Muscle layer of duodenum (tissue), 2 donors: ENCODE measurements around the gene HOXA2.

ENCODE experiments used
- H3K27ac ChIP-seq: one replicate; pipeline ENCODE4 v1.7.0; 2013; ENCODE audit warnings: mild to moderate bottlenecking, low read length
- H3K27me3 ChIP-seq: one replicate; pipeline ENCODE4 v1.7.0; 2013; ENCODE audit warnings: low read depth, mild to moderate bottlenecking, control low read depth, low read length
- H3K36me3 ChIP-seq, 2 donors: one replicate each; pipeline ENCODE4 v1.7.0; 2013; ENCODE audit warnings: low read length in 2 of 2, control low read depth in 1 of 2, mild to moderate bottlenecking in 1 of 2; ENCODE audit not compliant: insufficient read depth in 2 of 2, control insufficient read depth in 1 of 2
- H3K4me1 ChIP-seq, 2 donors: one replicate each; pipeline ENCODE4 v1.7.0; 2013; ENCODE audit warnings: low read length in 2 of 2, mild to moderate bottlenecking in 2 of 2, control low read depth in 1 of 2, moderate library complexity in 1 of 2; ENCODE audit not compliant: insufficient read depth in 2 of 2, control insufficient read depth in 1 of 2
- H3K4me3 ChIP-seq, 2 donors: one replicate each; pipeline ENCODE4 v1.7.0; 2013; ENCODE audit warnings: low read length in 2 of 2, low read depth in 1 of 2, mild to moderate bottlenecking in 1 of 2
- H3K9me3 ChIP-seq, 2 donors: one replicate each; pipeline ENCODE4 v1.7.0; 2013; ENCODE audit warnings: low read length in 2 of 2, control low read depth in 1 of 2, mild to moderate bottlenecking in 1 of 2; ENCODE audit not compliant: control insufficient read depth in 1 of 2
- donor health status: healthy.

HOXA2 gene

GRCh38 chr7:27113991-27114769 lies 11.7 kb upstream of the HOXA2 start:
- no peaks in the 10 kb centered on the region for H3K27me3 ChIP-seq
- H3K27ac ChIP-seq: peak overlapping the region; percentile 90
- H3K9me3 ChIP-seq: no peaks in the 10 kb centered on the region
- no peaks in the 10 kb centered on the region for H3K36me3 ChIP-seq
- H3K4me3 ChIP-seq: peak overlapping the region; percentile 66 to 68
- peaks cover 17 to 26% of the 10 kb centered on the region in 2 donors for H3K4me1 ChIP-seq

- Histone ChIP-seq H3K4me1 (peaks cover 14 to 22% of the 10 kb centered on the region in 2 donors), H3K27me3 (no peaks in the 10 kb centered on the region), H3K9me3 (no peaks in the 10 kb centered on the region), H3K36me3 (no peaks in the 10 kb centered on the region), H3K4me3 (peak overlapping the region; percentile 75 to 90), H3K27ac (peak overlapping the region; percentile 79)
Observed at GRCh38 chr7:27112955-27113949, 10.8 kb upstream of the HOXA2 start.

GRCh38 chr7:27112361-27112760 lies 9.9 kb upstream of the HOXA2 start:
- no peaks in the 10 kb centered on the region for H3K27me3 ChIP-seq
- H3K4me1 ChIP-seq: peaks cover 14 to 22% of the 10 kb centered on the region in 2 donors
- peak overlapping the region; percentile 79 for H3K27ac ChIP-seq
- H3K4me3 ChIP-seq: peak overlapping the region; percentile 75 to 90
- no peaks in the 10 kb centered on the region for H3K36me3 ChIP-seq
- H3K9me3 ChIP-seq: no peaks in the 10 kb centered on the region

- Histone ChIP-seq H3K27ac (peak overlapping the region; percentile 79), H3K4me1 (peaks cover 14 to 22% of the 10 kb centered on the region in 2 donors)
Observed at GRCh38 chr7:27111751-27112277, 9.3 kb upstream of the HOXA2 start.

GRCh38 chr7:27111042-27111750 lies 8.7 kb upstream of the HOXA2 start:
- H3K36me3 ChIP-seq: no peaks in the 10 kb centered on the region
- H3K27me3 ChIP-seq: no peaks in the 10 kb centered on the region
- H3K27ac ChIP-seq: peak overlapping the region; percentile 79
- peaks cover 14 to 22% of the 10 kb centered on the region in 2 donors for H3K4me1 ChIP-seq
- peak overlapping the region; percentile 75 to 90 for H3K4me3 ChIP-seq
- H3K9me3 ChIP-seq: no peaks in the 10 kb centered on the region

More at GRCh38 chr7:27111751-27112277, 9.3 kb upstream of the HOXA2 start:
- Histone ChIP-seq H3K4me3 (peak overlapping the region; percentile 75 to 90), H3K9me3 (no peaks in the 10 kb centered on the region), H3K36me3 (no peaks in the 10 kb centered on the region), H3K27me3 (no peaks in the 10 kb centered on the region)

GRCh38 chr7:27110186-27111031 lies 7.9 kb upstream of the HOXA2 start:
- Histone ChIP-seq H3K27me3 (no peaks in the 10 kb centered on the region), H3K4me1 (peaks cover 14 to 22% of the 10 kb centered on the region in 2 donors), H3K9me3 (no peaks in the 10 kb centered on the region), H3K27ac (peak overlapping the region; percentile 79), H3K36me3 (no peaks in the 10 kb centered on the region), H3K4me3 (peak overlapping the region; percentile 50 to 90)

- peak overlapping the region in 1 of 2 donors; percentile 90 for H3K4me3 ChIP-seq
- H3K4me1 ChIP-seq: peaks cover 14 to 22% of the 10 kb centered on the region in 2 donors
- H3K36me3 ChIP-seq: no peaks in the 10 kb centered on the region
- no peaks in the 10 kb centered on the region for H3K9me3 ChIP-seq
- no peaks in the 10 kb centered on the region for H3K27me3 ChIP-seq
- H3K27ac ChIP-seq: peak overlapping the region; percentile 95
Observed at GRCh38 chr7:27109466-27110185, 7.1 kb upstream of the HOXA2 start.

GRCh38 chr7:27108390-27109127 lies 6.1 kb upstream of the HOXA2 start:
- peaks cover under 1% of the 10 kb centered on the region for H3K27me3 ChIP-seq
- H3K9me3 ChIP-seq: no peaks in the 10 kb centered on the region
- peak overlapping the region; percentile 26 to 90 for H3K4me3 ChIP-seq
- no peaks in the 10 kb centered on the region for H3K36me3 ChIP-seq
- peak overlapping the region; percentile 95 for H3K27ac ChIP-seq
- H3K4me1 ChIP-seq: peaks cover 14 to 22% of the 10 kb centered on the region in 2 donors
